ENCODE data around the gene WFIKKN2.

DNA sequence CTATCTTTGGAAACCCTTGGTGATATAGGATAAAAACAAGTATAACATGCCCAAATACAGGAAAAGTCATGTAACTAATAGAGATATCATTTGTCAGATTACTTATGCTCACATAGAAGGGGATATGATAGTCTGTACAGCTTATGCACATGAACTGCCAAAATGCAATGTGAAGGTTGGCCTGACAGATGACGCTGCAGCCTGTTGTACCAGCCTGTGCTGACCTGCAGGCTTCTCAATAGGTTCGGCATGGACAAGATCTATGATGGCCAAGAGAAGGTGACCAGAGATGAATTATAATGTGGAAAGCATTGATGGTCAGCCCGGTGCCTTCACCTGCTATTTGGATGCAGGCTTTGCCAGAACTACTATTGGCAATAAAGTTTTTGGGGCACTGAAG lies 12.7 kb downstream of the WFIKKN2 start:
- TF ChIP-seq TAF1 (IDR thresholded peaks at IDR 0.05; ENCODE audit: borderline replicate concordance, insufficient read depth, low read length) = no peak
- TF ChIP-seq, protein P1, sequence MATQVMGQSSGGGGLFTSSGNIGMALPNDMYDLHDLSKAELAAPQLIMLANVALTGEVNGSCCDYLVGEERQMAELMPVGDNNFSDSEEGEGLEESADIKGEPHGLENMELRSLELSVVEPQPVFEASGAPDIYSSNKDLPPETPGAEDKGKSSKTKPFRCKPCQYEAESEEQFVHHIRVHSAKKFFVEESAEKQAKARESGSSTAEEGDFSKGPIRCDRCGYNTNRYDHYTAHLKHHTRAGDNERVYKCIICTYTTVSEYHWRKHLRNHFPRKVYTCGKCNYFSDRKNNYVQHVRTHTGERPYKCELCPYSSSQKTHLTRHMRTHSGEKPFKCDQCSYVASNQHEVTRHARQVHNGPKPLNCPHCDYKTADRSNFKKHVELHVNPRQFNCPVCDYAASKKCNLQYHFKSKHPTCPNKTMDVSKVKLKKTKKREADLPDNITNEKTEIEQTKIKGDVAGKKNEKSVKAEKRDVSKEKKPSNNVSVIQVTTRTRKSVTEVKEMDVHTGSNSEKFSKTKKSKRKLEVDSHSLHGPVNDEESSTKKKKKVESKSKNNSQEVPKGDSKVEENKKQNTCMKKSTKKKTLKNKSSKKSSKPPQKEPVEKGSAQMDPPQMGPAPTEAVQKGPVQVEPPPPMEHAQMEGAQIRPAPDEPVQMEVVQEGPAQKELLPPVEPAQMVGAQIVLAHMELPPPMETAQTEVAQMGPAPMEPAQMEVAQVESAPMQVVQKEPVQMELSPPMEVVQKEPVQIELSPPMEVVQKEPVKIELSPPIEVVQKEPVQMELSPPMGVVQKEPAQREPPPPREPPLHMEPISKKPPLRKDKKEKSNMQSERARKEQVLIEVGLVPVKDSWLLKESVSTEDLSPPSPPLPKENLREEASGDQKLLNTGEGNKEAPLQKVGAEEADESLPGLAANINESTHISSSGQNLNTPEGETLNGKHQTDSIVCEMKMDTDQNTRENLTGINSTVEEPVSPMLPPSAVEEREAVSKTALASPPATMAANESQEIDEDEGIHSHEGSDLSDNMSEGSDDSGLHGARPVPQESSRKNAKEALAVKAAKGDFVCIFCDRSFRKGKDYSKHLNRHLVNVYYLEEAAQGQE (IDR thresholded peaks at IDR 0.05; ENCODE audit: insufficient read depth in 1 of 2, low read depth in 2 of 2, low read length in 2 of 2) = no peak
- TF ChIP-seq SIN3A (IDR thresholded peaks at IDR 0.05; ENCODE audit: borderline replicate concordance, insufficient read depth, low read length) = no peak
- TF ChIP-seq POLR2AphosphoS5 (IDR thresholded peaks at IDR 0.05; ENCODE audit: low read depth, low read length) = no peak
- TF ChIP-seq FOXP2 (optimal IDR thresholded peaks at IDR 0.05; ENCODE audit: borderline replicate concordance, extremely low read depth, extremely low read length, insufficient read depth) = no peak
